VCaP (cell line): ENCODE measurements around the gene RILPL2.
"Not testable (repeated sequence)": the region's sequence is repeated elsewhere in the genome, so short reads cannot be mapped to it uniquely, and the experiment has no call there.

ENCODE experiments used
- H3K27ac ChIP-seq: fragments of 450-650 bp; 2 replicates; pipeline ENCODE4 v1.5.1; 2017
- CTCF ChIP-seq: fragments of 450-650 bp; conservative IDR thresholded peaks from 2 replicates; pipeline ENCODE4 v1.5.1; 2017; ENCODE audit warnings: mild to moderate bottlenecking, moderate library complexity

Gene RILPL2

GRCh38 chr12:123379391-123379790 lies 57.1 kb downstream of the RILPL2 start:
- peak overlapping the region; percentile 66 for H3K27ac ChIP-seq
- TF ChIP-seq CTCF = no peak

GRCh38 chr12:123372415-123372814 lies 64.1 kb downstream of the RILPL2 start:
- H3K27ac ChIP-seq = not testable (repeated sequence)

GRCh38 chr12:123371667-123372368 lies 64.7 kb downstream of the RILPL2 start:
- H3K27ac ChIP-seq = not testable (repeated sequence)

- no peak overlapping the region for H3K27ac ChIP-seq
- no peak for TF ChIP-seq CTCF
Measured at GRCh38 chr12:123369229-123369628, 67.3 kb downstream of the RILPL2 start.

- not testable (repeated sequence) for H3K27ac ChIP-seq
Measured at GRCh38 chr12:123368431-123368830, 68.1 kb downstream of the RILPL2 start.

- H3K27ac ChIP-seq = peak overlapping the region; percentile 93
- TF ChIP-seq CTCF = no peak
Measured at GRCh38 chr12:123367511-123367910, 69.0 kb downstream of the RILPL2 start.
